ENCODE measurements around the gene NIT2.

NIT2 gene

GRCh38 chr3:100384733-100385525, 50.4 kb downstream of the NIT2 start:
- POLR2A ChIA-PET: interaction anchor here (0.9 kb wide), 1 partner anchor 16 kb away, joined by 3 read pairs; the partner anchor contains the start of genes LNP1 and TOMM70
- CTCF ChIA-PET: interaction anchor here (0.9 to 1.8 kb wide), 5 partner anchors 8 to 24 kb away, joined by 3 to 5 read pairs (median 4); partner anchors contain the start of genes LNP1 and TOMM70
- TF ChIP-seq, protein P1, sequence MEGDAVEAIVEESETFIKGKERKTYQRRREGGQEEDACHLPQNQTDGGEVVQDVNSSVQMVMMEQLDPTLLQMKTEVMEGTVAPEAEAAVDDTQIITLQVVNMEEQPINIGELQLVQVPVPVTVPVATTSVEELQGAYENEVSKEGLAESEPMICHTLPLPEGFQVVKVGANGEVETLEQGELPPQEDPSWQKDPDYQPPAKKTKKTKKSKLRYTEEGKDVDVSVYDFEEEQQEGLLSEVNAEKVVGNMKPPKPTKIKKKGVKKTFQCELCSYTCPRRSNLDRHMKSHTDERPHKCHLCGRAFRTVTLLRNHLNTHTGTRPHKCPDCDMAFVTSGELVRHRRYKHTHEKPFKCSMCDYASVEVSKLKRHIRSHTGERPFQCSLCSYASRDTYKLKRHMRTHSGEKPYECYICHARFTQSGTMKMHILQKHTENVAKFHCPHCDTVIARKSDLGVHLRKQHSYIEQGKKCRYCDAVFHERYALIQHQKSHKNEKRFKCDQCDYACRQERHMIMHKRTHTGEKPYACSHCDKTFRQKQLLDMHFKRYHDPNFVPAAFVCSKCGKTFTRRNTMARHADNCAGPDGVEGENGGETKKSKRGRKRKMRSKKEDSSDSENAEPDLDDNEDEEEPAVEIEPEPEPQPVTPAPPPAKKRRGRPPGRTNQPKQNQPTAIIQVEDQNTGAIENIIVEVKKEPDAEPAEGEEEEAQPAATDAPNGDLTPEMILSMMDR (IDR thresholded peaks at IDR 0.05; ENCODE audit: control extremely low read depth, extremely low read depth, low read depth, missing control alignments): no peak
- no peak for DNase-seq (ENCODE audit: extremely low spot score)

- DNase-seq (ENCODE audit: extremely low spot score): no peak
- TF ChIP-seq, protein P1 (IDR thresholded peaks at IDR 0.05; ENCODE audit: control extremely low read depth, extremely low read depth, low read depth, missing control alignments): no peak
- POLR2A ChIA-PET: no interaction called here
- CTCF ChIA-PET: interaction anchor here (0.8 to 2.0 kb wide), 10 partner anchors 11 to 555 kb away, joined by 3 to 7 read pairs (median 3); no protein-coding TSS in a partner anchor
Observed at GRCh38 chr3:100386437-100387074, 52.0 kb downstream of the NIT2 start.

- POLR2A ChIA-PET: no interaction called here
- CTCF ChIA-PET: interaction anchor here (1.1 kb wide), 1 partner anchor 13 kb away, joined by 3 read pairs; the partner anchor contains the start of gene LNP1
- DNase-seq (ENCODE audit: extremely low spot score): no peak
Observed at GRCh38 chr3:100389025-100389424, 54.5 kb downstream of the NIT2 start.

GRCh38 chr3:100395679-100396431, 61.3 kb downstream of the NIT2 start:
- peak; percentile 11 for DNase-seq (ENCODE audit: extremely low spot score)
- POLR2A ChIA-PET: interaction anchor here (0.7 kb wide), 1 partner anchor 1174 kb away, joined by 7 read pairs; no protein-coding TSS in a partner anchor
- CTCF ChIA-PET: interaction anchor here (1.5 kb wide), 1 partner anchor 10 kb away, joined by 3 read pairs; no protein-coding TSS in a partner anchor
- TF ChIP-seq, protein P1 (IDR thresholded peaks at IDR 0.05; ENCODE audit: control extremely low read depth, extremely low read depth, low read depth, missing control alignments): no peak

More at GRCh38 chr3:100389025-100389424, 54.5 kb downstream of the NIT2 start:
- TF ChIP-seq, protein P1 (IDR thresholded peaks at IDR 0.05; ENCODE audit: control extremely low read depth, extremely low read depth, low read depth, missing control alignments): no peak

DNA sequence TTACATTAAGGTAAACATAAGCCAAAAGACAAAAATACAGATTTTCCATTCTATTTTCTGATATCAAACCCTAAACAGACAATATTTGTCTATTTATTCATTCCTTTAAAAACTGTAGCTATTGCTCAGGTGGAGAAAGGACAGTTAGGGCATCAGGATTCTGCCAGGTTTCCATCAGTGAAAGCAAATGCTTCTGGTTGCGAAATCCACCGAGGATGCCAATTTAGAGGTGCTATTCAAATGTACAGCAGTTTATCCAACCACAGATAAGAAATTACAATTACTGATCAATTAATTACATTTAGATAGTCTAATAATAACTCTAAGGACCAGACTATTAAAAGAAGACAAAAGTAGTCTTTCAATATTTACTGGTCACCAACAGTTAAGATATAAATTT, 62.4 kb downstream of the NIT2 start:
- CTCF ChIA-PET: interaction anchor here (2.0 kb wide), 1 partner anchor 11 kb away, joined by 5 read pairs; no protein-coding TSS in a partner anchor
- no peak for DNase-seq (ENCODE audit: extremely low spot score)
- POLR2A ChIA-PET: no interaction called here
- TF ChIP-seq, protein P1 (IDR thresholded peaks at IDR 0.05; ENCODE audit: control extremely low read depth, extremely low read depth, low read depth, missing control alignments): no peak

Measured in GM10248 (cell line).